ENCODE results near the gene HMGCL.
"Not testable (repeated sequence)": the region's sequence is repeated elsewhere in the genome, so short reads cannot be mapped to it uniquely, and the experiment has no call there.

GRCh38 chr1:23853124-23853523 is 27.9 kb upstream of the HMGCL start:
- TF ChIP-seq CTCF, EZH2 (IDR thresholded peaks at IDR 0.05): not testable (repeated sequence)

Measured in neural progenitor cell (in vitro differentiated cells).